ENCODE data around the gene CAMK2D. TPM values are rescaled to one million over a fixed set of nuclear protein-coding genes. Genes with fewer than 3 reads are reported as not detected.

Gene CAMK2D
- total RNA-seq, 4 donors from 2014 or later: 45.9 to 67.1 (median 56.2) TPM

- ATAC-seq: no peak
- WGBS, 2 donors (ENCODE audit: low coverage in 1 of 2): 78 to 100% methylated on average over 1 of the region's 1 CpG
- Histone ChIP-seq H3K4me3 (no peak overlapping the region), H3K27me3 (no peaks in the 10 kb centered on the region), H3K27ac (no peak overlapping the region), H3K36me3 (no peaks in the 10 kb centered on the region), H3K4me1 (peaks cover 0 to 27% (median 5%) of the 10 kb centered on the region in 3 donors), H3K9me3 (no peaks in the 10 kb centered on the region)
- TF ChIP-seq EP300 (IDR thresholded peaks at IDR 0.05) (no peak), POLR2AphosphoS5 (IDR thresholded peaks at IDR 0.05) (no peak), CTCF (IDR thresholded peaks at IDR 0.05) (no peak), POLR2A (IDR thresholded peaks at IDR 0.05) (no peak)
These were observed 117.1 kb downstream of the CAMK2D start for GRCh38 chr4:113644398-113644797.

GRCh38 chr4:113643505-113643904, 118.0 kb downstream of the CAMK2D start:
- no peaks in the 10 kb centered on the region for H3K9me3 ChIP-seq
- peaks cover 0 to 30% (median 5%) of the 10 kb centered on the region in 3 donors for H3K4me1 ChIP-seq

GRCh38 chr4:113641025-113641431, 120.5 kb downstream of the CAMK2D start:
- ATAC-seq: no peak
- Histone ChIP-seq H3K4me1 (peaks cover 0 to 41% (median 5%) of the 10 kb centered on the region in 3 donors), H3K27ac (no peak overlapping the region), H3K9me3 (no peaks in the 10 kb centered on the region), H3K36me3 (no peaks in the 10 kb centered on the region), H3K27me3 (no peaks in the 10 kb centered on the region), H3K4me3 (no peak overlapping the region)
- no peak for TF ChIP-seq EP300 (IDR thresholded peaks at IDR 0.05)
- no peak for TF ChIP-seq POLR2AphosphoS5 (IDR thresholded peaks at IDR 0.05)
- no peak for TF ChIP-seq POLR2A (IDR thresholded peaks at IDR 0.05)
- TF ChIP-seq CTCF (IDR thresholded peaks at IDR 0.05): no peak
- WGBS, 2 donors (ENCODE audit: low coverage in 1 of 2): 79 to 89% methylated on average over 1 of the region's 1 CpG

More at GRCh38 chr4:113643505-113643904, 118.0 kb downstream of the CAMK2D start:
- TF ChIP-seq POLR2A (IDR thresholded peaks at IDR 0.05) (no peak), POLR2AphosphoS5 (IDR thresholded peaks at IDR 0.05) (no peak), CTCF (IDR thresholded peaks at IDR 0.05) (no peak), EP300 (IDR thresholded peaks at IDR 0.05) (no peak)
- Histone ChIP-seq H3K4me3 (no peak overlapping the region), H3K27me3 (no peaks in the 10 kb centered on the region), H3K36me3 (no peaks in the 10 kb centered on the region), H3K27ac (no peak overlapping the region)
- 61 to 86% methylated on average over 4 of the region's 4 CpGs for WGBS, 2 donors (ENCODE audit: low coverage in 1 of 2)
- ATAC-seq: no peak

- Histone ChIP-seq H3K27ac (no peak overlapping the region), H3K27me3 (no peaks in the 10 kb centered on the region), H3K9me3 (no peaks in the 10 kb centered on the region), H3K36me3 (no peaks in the 10 kb centered on the region), H3K4me3 (no peak overlapping the region), H3K4me1 (peaks cover 0 to 50% (median 0%) of the 10 kb centered on the region in 3 donors)
- ATAC-seq: no peak
- WGBS, 2 donors (ENCODE audit: low coverage in 1 of 2): 69% methylated on average over 2 of the region's 2 CpGs; no CpG with 5 or more reads in 1 of the 2 donors
- no peak for TF ChIP-seq CTCF (IDR thresholded peaks at IDR 0.05)
- TF ChIP-seq EP300 (IDR thresholded peaks at IDR 0.05): no peak
- no peak for TF ChIP-seq POLR2AphosphoS5 (IDR thresholded peaks at IDR 0.05)
- TF ChIP-seq POLR2A (IDR thresholded peaks at IDR 0.05): no peak
These were observed 122.2 kb downstream of the CAMK2D start for GRCh38 chr4:113639326-113639725.

GRCh38 chr4:113638562-113638832, 123.0 kb downstream of the CAMK2D start:
- Histone ChIP-seq H3K9me3 (no peaks in the 10 kb centered on the region), H3K27me3 (no peaks in the 10 kb centered on the region), H3K36me3 (no peaks in the 10 kb centered on the region), H3K4me1 (peaks cover 0 to 56% (median 0%) of the 10 kb centered on the region in 3 donors), H3K4me3 (no peak overlapping the region), H3K27ac (no peak overlapping the region)
- WGBS, 2 donors (ENCODE audit: low coverage in 1 of 2): 82 to 97% methylated on average over 3 of the region's 3 CpGs
- TF ChIP-seq POLR2AphosphoS5 (IDR thresholded peaks at IDR 0.05) (no peak), CTCF (IDR thresholded peaks at IDR 0.05) (no peak), EP300 (IDR thresholded peaks at IDR 0.05) (no peak), POLR2A (IDR thresholded peaks at IDR 0.05) (no peak)
- ATAC-seq: no peak
